ENCODE measurements around the gene TEX2. TPM values are rescaled to one million over a fixed set of nuclear protein-coding genes. Genes with fewer than 3 reads are reported as not detected.
A peak's percentile ranks its signal among the peaks of the same experiment; 100 is the strongest.

Gene TEX2
- total and polyA plus RNA-seq, 9 of the 15 experiments (the other 6 are each of a cell fraction or from before 2014, with no cell fraction given), result 4.1 to 27.6 (median 19.3) TPM

- TF ChIP-seq PML (IDR thresholded peaks at IDR 0.05; ENCODE audit: low read length), result peak; percentile 29; the same call in 1 of the 2 replicates
- TF ChIP-seq, protein P1, sequence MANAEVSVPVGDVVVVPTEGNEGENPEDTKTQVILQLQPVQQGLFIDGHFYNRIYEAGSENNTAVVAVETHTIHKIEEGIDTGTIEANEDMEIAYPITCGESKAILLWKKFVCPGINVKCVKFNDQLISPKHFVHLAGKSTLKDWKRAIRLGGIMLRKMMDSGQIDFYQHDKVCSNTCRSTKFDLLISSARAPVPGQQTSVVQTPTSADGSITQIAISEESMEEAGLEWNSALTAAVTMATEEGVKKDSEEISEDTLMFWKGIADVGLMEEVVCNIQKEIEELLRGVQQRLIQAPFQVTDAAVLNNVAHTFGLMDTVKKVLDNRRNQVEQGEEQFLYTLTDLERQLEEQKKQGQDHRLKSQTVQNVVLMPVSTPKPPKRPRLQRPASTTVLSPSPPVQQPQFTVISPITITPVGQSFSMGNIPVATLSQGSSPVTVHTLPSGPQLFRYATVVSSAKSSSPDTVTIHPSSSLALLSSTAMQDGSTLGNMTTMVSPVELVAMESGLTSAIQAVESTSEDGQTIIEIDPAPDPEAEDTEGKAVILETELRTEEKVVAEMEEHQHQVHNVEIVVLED (CRISPR knock-in tag; IDR thresholded peaks at IDR 0.05), result peak; percentile 87
- TF ChIP-seq RERE (CRISPR knock-in tag; IDR thresholded peaks at IDR 0.05; ENCODE audit: borderline replicate concordance), result no peak
- TF ChIP-seq MBD2 (IDR thresholded peaks at IDR 0.05; ENCODE audit: borderline replicate concordance, low read depth), result 0 out of 2 replicates have a peak, but pooled peaks have one; percentile 39
- TF ChIP-seq STAT6 (CRISPR knock-in tag; IDR thresholded peaks at IDR 0.05), result no peak
- no peak for TF ChIP-seq ZNF431 (CRISPR knock-in tag; IDR thresholded peaks at IDR 0.05)
- peak; percentile 48; the same call in 1 of the 2 replicates for TF ChIP-seq ZNF766 (CRISPR knock-in tag; conservative IDR thresholded peaks at IDR 0.05)
- TF ChIP-seq E2F3 (CRISPR knock-in tag; IDR thresholded peaks at IDR 0.05), result no peak
- TF ChIP-seq ETV6 (IDR thresholded peaks at IDR 0.05; ENCODE audit: borderline replicate concordance in 1 of 2, low read depth in 2 of 2, low read length in 1 of 2), result no peak
- TF ChIP-seq ETV6 (CRISPR knock-in tag; IDR thresholded peaks at IDR 0.05; ENCODE audit: borderline replicate concordance), result no peak
- TF ChIP-seq UBTF (IDR thresholded peaks at IDR 0.05; ENCODE audit: borderline replicate concordance in 1 of 2, low read depth in 2 of 2, low read length in 2 of 2), result peak in 1 of 2 experiments; percentile 69; a peak in 1 of 4 replicates
- TF ChIP-seq NFRKB (IDR thresholded peaks at IDR 0.05; ENCODE audit: low read depth), result no peak
- no peak for TF ChIP-seq ZC3H11A (IDR thresholded peaks at IDR 0.05; ENCODE audit: low read depth, low read length)
- no peak for TF ChIP-seq ZNF551 (CRISPR knock-in tag; IDR thresholded peaks at IDR 0.05)
- no peak for TF ChIP-seq RBM17 (IDR thresholded peaks at IDR 0.05; ENCODE audit: borderline replicate concordance, low read depth, low read length)
Measured at GRCh38 chr17:64263000-64263766, at the start of gene TEX2 (continued).
